Fibroblast of lung (primary cell): ENCODE results near the gene RAB11FIP5.

Experiments
- CTCF ChIP-seq, 2 donors: IDR thresholded peaks in 1 of 2; conservative IDR thresholded peaks in 1 of 2; 1 replicate in 1 of 2; 2 replicates in 1 of 2; pipeline ENCODE4 v1.5.1; 2011 to 2012; ENCODE audit warnings: low read length in 2 of 2, control low read depth in 1 of 2, inconsistent platforms in 1 of 2, low read depth in 1 of 2, mild to moderate bottlenecking in 1 of 2
- EZH2 ChIP-seq: IDR thresholded peaks from 2 replicates; pipeline ENCODE4 v1.5.1; 2012; ENCODE audit warnings: low read length, control low read depth, mild to moderate bottlenecking; ENCODE audit errors: missing control alignments

- TF ChIP-seq CTCF (conservative IDR thresholded peaks at IDR 0.05 in 1 of 2, IDR thresholded peaks at IDR 0.05 in 1 of 2; ENCODE audit: low read depth in 1 of 2, low read length in 2 of 2) (no peak), EZH2 (no peak)
These were observed 77.9 kb downstream of the RAB11FIP5 start for GRCh38 chr2:73034661-73035375.
